Common myeloid progenitor, CD34-positive (primary cell): ENCODE measurements around the gene PHF21B.
"Not testable (repeated sequence)": the region's sequence is repeated elsewhere in the genome, so short reads cannot be mapped to it uniquely, and the experiment has no call there.

Source experiments
- CTCF ChIA-PET: fragments of 350-600 bp; sonication (Branson Sonifier 250); formaldehyde crosslinking; loops from one replicate; lab custom pipeline; 2021; ENCODE audit warnings: antibody characterized with exemption; lab: Charles Lee
- POLR2A ChIA-PET: fragments of 350-600 bp; sonication (Branson Sonifier 250); formaldehyde crosslinking; loops from one replicate; lab custom pipeline; 2021; ENCODE audit warnings: antibody characterized with exemption; lab: Charles Lee
- DNase-seq, 3 donors: peaks; one replicate each; pipeline versions ENCODE4 v3.0.0 to v3.0.0-alpha.2; 2013
- H3K27ac ChIP-seq, 2 experiments: 1 replicate in 1 of 2; 2 replicates in 1 of 2; pipeline ENCODE4 v1.7.0; 2013; ENCODE audit warnings: inconsistent platforms in 2 of 2, low read length in 2 of 2, mild to moderate bottlenecking in 2 of 2, low read depth in 1 of 2, moderate library complexity in 1 of 2; ENCODE audit not compliant: severe bottlenecking in 2 of 2, insufficient read depth in 1 of 2, poor library complexity in 1 of 2
- H3K27me3 ChIP-seq, 5 experiments: replicated peaks in 2 of 5; 1 replicate in 3 of 5; 2 replicates in 2 of 5; pipeline versions ENCODE4 v1.6.1 to v1.7.0; 2013; ENCODE audit warnings: low read length in 4 of 5, mild to moderate bottlenecking in 2 of 5, moderate library complexity in 2 of 5, inconsistent platforms in 1 of 5; ENCODE audit not compliant: insufficient read depth in 5 of 5, control insufficient read depth in 4 of 5
- H3K36me3 ChIP-seq, 4 experiments: 1 replicate in 2 of 4; 2 replicates in 2 of 4; pipeline versions ENCODE4 v1.6.1 to v1.7.0; 2013; ENCODE audit warnings: low read length in 3 of 4, control low read depth in 1 of 4, mild to moderate bottlenecking in 1 of 4; ENCODE audit not compliant: control insufficient read depth in 4 of 4, insufficient read depth in 4 of 4
- H3K4me1 ChIP-seq, 4 experiments: 1 replicate in 3 of 4; 2 replicates in 1 of 4; pipeline versions ENCODE4 v1.6.1 to v1.7.1; 2013; ENCODE audit warnings: low read length in 3 of 4, mild to moderate bottlenecking in 3 of 4, control low read depth in 1 of 4, inconsistent platforms in 1 of 4, moderate library complexity in 1 of 4; ENCODE audit not compliant: control insufficient read depth in 4 of 4, insufficient read depth in 4 of 4; ENCODE audit errors: control extremely low read depth in 1 of 4
- H3K4me3 ChIP-seq, 7 experiments: 1 replicate in 4 of 7; 2 replicates in 3 of 7; pipeline versions ENCODE4 v1.5.1 to v1.7.0; 2013; ENCODE audit warnings: mild to moderate bottlenecking in 7 of 7, low read length in 6 of 7, moderate library complexity in 6 of 7, inconsistent platforms in 2 of 7, low read depth in 2 of 7, control low read depth in 1 of 7; ENCODE audit not compliant: insufficient read depth in 4 of 7, control insufficient read depth in 1 of 7; ENCODE audit errors: extremely low read depth in 1 of 7
- H3K9me3 ChIP-seq, 5 experiments: 1 replicate in 4 of 5; 2 replicates in 1 of 5; pipeline versions ENCODE4 v1.6.1 to v1.7.1; 2013; ENCODE audit warnings: low read length in 4 of 5, mild to moderate bottlenecking in 2 of 5, inconsistent platforms in 1 of 5, low read depth in 1 of 5, moderate library complexity in 1 of 5; ENCODE audit not compliant: control insufficient read depth in 4 of 5, insufficient read depth in 2 of 5; ENCODE audit errors: control extremely low read depth in 1 of 5
- WGBS: methylation state at CpG from one replicate; pipeline ENCODE4 v1.1.5; 2013; ENCODE audit not compliant: insufficient coverage; 5-methylcytosine and 5-hydroxymethylcytosine counted together

PHF21B gene

GRCh38 chr22:44909241-44909640, 100.6 kb downstream of the PHF21B start:
- Histone ChIP-seq H3K4me1 (no peaks in the 10 kb centered on the region), H3K4me3 (no peak overlapping the region), H3K9me3 (peaks cover 0 to 7% (median 0%) of the 10 kb centered on the region in 5 experiments), H3K27ac (no peak overlapping the region), H3K36me3 (no peaks in the 10 kb centered on the region), H3K27me3 (peaks cover 0 to 4% (median 0%) of the 10 kb centered on the region in 5 experiments)
- CTCF ChIA-PET: no interaction called here
- WGBS: 95% methylated on average over 6 of the region's 6 CpGs
- DNase-seq: no peak
- POLR2A ChIA-PET: no interaction called here

- ChIA-PET POLR2A (no interaction called here), CTCF (no interaction called here)
- no peak for DNase-seq
- Histone ChIP-seq H3K27me3 (peaks cover 0 to 4% (median 0%) of the 10 kb centered on the region in 5 experiments), H3K9me3 (peaks cover 0 to 7% (median 0%) of the 10 kb centered on the region in 5 experiments), H3K4me1 (no peaks in the 10 kb centered on the region), H3K4me3 (no peak overlapping the region), H3K27ac (no peak overlapping the region), H3K36me3 (no peaks in the 10 kb centered on the region)
- WGBS: 94% methylated on average over 18 of the region's 21 CpGs
These were observed 101.8 kb downstream of the PHF21B start for GRCh38 chr22:44907765-44908737.

GRCh38 chr22:44906999-44907644, 102.7 kb downstream of the PHF21B start:
- POLR2A ChIA-PET: no interaction called here
- peaks cover 0 to 14% (median 2%) of the 10 kb centered on the region in 5 experiments for H3K9me3 ChIP-seq
- DNase-seq: no peak
- WGBS: 97% methylated on average over 16 of the region's 18 CpGs
- no peak overlapping the region for H3K4me3 ChIP-seq
- H3K27ac ChIP-seq: no peak overlapping the region
- H3K36me3 ChIP-seq: no peaks in the 10 kb centered on the region
- H3K4me1 ChIP-seq: no peaks in the 10 kb centered on the region
- CTCF ChIA-PET: no interaction called here
- peaks cover 0 to 4% (median 0%) of the 10 kb centered on the region in 5 experiments for H3K27me3 ChIP-seq

GRCh38 chr22:44906248-44906936, 103.4 kb downstream of the PHF21B start:
- WGBS: 88% methylated on average over 21 of the region's 21 CpGs
- no peaks in the 10 kb centered on the region for H3K4me1 ChIP-seq
- no peaks in the 10 kb centered on the region for H3K36me3 ChIP-seq
- H3K27me3 ChIP-seq: peaks cover 0 to 4% (median 0%) of the 10 kb centered on the region in 5 experiments
- no peak overlapping the region for H3K4me3 ChIP-seq
- CTCF ChIA-PET: no interaction called here
- POLR2A ChIA-PET: no interaction called here
- DNase-seq: no peak
- H3K27ac ChIP-seq: no peak overlapping the region
- peaks cover 0 to 21% (median 9%) of the 10 kb centered on the region in 5 experiments for H3K9me3 ChIP-seq

GRCh38 chr22:44904492-44905152, 105.2 kb downstream of the PHF21B start:
- CTCF ChIA-PET, DNase-seq, H3K36me3 ChIP-seq: not testable (repeated sequence)

GRCh38 chr22:44903164-44903563, 106.6 kb downstream of the PHF21B start:
- DNase-seq, H3K4me1 ChIP-seq, H3K27me3 ChIP-seq, H3K4me3 ChIP-seq, CTCF ChIA-PET, H3K27ac ChIP-seq, H3K36me3 ChIP-seq, POLR2A ChIA-PET: not testable (repeated sequence)
- WGBS: no CpG with 5 or more reads among the region's 2 CpGs
- peaks cover 0 to 24% (median 16%) of the 10 kb centered on the region in 5 experiments for H3K9me3 ChIP-seq

More at GRCh38 chr22:44904492-44905152, 105.2 kb downstream of the PHF21B start:
- POLR2A ChIA-PET, H3K4me1 ChIP-seq, H3K4me3 ChIP-seq, H3K27me3 ChIP-seq, H3K27ac ChIP-seq: not testable (repeated sequence)
- H3K9me3 ChIP-seq: peaks cover 0 to 27% (median 16%) of the 10 kb centered on the region in 5 experiments
- 56% methylated on average over 3 of the region's 5 CpGs for WGBS
